Measurements from ENCODE around the gene RLN1.
"Not testable (repeated sequence)": the region's sequence is repeated elsewhere in the genome, so short reads cannot be mapped to it uniquely, and the experiment has no call there.

The RLN1 gene, protein sequence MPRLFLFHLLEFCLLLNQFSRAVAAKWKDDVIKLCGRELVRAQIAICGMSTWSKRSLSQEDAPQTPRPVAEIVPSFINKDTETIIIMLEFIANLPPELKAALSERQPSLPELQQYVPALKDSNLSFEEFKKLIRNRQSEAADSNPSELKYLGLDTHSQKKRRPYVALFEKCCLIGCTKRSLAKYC

DNA sequence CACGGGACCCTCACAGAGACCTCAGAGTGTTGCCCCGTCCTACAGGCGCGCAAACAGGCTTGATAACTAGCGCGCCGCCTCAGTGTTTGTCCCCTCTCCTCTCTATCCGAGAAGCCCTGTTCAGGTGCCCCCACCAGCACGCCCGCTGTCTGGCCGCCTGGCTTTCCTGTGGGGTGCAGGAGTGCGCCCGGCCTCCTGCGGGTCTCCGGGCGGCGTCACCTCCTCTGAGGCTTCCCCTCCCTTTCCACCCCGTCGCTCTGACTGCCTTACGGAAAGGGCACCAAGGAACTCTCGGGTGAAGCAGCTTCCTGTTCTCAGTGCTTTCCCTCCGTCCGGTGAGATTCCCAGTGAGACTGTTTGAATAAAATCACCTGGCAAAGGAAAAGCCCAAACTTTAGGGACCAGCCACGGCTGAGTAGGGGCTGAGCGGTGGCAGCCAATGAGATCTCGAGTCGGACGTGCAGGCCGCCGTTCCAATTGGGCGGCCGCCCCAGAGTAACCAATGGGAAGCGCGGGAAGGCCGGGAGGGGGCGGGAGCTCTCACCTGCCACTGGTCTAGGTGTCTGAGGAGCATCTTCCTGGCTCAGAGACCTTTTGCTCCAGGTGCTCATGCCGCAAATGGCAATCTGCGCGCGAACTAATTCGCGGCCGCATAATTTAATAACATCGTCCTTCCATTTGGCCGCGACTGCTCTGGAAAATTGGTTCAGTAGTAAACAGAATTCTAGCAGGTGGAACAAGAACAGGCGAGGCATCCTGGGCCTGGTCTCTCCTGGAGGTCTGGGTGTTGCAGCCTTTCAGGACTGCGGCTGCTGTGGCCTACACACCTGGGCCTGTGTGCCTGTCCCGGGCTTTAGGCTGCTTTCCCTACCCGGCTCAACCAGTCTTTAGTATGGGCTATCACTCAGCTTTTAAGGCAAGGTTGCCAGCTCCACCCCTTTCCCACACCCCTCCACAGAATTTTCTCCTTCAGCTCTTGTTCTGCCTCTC is at the start of gene RLN1:
RLN1 (minus strand) TSS at position 885 of the 990 bp plus-strand sequence; CDS start at position 755, 130 bp downstream.
- in situ Hi-C loops (cut with HindIII; ENCODE audit: low sequenced_read_pairs) = not testable (repeated sequence)

DNA sequence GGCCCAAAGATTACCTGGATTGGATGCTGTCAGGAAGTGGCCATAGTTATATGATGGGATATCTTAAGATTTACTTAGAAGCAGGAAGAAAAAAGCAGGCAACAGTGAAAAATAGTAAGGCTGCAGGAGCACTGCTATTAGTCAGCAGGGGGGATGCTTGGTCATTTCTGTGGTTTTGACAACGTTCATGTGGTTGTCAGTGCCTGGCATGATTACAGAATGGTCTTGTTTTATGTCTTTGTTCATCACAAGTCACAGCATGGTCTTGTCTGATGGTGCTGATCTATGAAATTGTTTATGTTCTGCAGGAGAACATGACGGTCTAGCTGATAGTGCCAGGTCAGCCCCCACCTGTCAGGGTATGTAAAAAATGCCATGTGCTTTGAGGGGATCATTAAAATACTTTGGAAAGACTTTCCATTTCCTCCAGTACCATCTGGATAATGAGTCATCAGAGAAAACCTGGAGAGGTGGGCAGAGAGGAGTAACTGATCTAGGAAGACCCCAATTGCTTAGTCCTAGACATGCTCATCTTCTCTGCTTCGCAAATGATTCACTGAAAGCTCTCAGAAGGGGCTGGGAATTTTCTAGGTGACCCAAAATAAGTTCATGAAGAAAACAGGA is 49.5 kb upstream of the RLN1 start:
- in situ Hi-C loops (cut with HindIII; ENCODE audit: low sequenced_read_pairs) = no loop called here

DNA sequence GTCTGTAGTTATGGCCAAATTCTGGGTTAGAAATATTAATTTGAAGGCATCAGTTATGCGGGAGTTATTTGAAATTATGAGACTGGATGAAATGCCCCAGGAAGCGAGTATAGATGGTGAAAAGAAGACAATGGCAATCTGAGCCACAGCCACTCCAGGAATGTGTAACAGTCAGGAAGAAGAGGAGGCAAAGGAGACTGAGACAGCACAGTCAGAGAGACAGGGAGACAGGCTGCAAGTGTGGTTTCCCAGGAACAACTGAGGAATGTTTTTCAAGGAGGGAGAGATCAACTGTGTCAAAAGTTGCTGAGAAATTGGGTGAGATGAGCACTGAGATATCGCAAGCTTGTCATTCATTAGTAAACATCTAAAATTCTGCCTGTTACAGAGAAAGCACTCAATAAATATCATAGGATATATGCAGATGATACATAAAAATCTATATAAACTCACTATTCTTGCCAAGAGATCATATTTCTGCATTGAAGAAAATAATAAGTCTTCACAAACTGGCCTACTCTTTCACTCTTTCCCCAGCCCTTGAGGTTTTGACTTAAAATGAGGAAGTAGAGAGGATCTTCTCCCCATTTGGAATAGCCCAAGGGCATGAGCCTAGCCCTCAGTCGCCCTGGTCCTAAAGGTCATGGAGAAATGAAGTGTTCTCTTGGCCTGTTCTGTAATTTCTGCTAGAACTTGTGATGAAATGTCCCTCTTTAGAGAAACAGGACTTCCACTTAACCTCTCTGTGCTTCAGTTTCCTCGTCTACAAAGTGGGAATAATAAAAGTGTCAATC is 48.5 kb upstream of the RLN1 start:
- in situ Hi-C loops (cut with HindIII; ENCODE audit: low sequenced_read_pairs) = no loop called here

DNA sequence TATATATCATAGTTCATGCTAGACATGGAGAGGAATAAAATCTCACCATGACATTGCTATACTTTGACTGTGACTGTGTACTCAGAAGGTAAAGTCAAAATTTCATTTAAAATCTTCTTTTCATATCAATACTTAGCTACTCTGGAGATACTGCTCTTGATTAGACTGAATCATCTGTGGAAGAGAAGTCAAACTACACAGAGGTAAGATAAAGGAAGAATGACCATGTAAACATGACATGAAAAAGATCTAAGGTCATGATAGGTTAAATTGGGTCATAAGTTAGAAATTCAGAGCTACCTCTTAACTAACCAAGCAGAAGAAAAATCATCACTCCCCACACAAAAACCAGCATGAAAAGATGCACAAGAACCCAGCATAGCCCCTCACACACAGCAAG is 44.8 kb upstream of the RLN1 start:
- in situ Hi-C loops (cut with HindIII; ENCODE audit: low sequenced_read_pairs) = no loop called here

DNA sequence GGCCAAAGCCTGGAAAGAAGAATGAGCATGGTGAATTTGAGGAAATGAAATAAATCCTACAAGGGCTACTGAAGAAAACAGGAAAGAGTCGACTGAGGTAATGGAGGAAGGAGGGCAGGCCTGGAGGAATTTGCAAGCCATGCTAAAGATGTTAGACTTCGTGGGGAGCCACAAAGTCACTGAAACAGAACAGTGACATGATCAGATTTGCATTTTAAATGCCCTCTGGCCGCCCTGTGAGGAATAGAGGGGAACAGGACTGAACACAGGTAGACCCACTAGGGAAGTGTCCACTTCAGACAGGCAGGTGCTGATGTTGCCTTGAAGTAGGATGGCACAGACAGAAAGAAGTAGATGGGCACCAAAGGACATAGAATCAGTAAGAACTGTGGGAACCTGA is 42.8 kb upstream of the RLN1 start:
- in situ Hi-C loops (cut with HindIII; ENCODE audit: low sequenced_read_pairs) = no loop called here

DNA sequence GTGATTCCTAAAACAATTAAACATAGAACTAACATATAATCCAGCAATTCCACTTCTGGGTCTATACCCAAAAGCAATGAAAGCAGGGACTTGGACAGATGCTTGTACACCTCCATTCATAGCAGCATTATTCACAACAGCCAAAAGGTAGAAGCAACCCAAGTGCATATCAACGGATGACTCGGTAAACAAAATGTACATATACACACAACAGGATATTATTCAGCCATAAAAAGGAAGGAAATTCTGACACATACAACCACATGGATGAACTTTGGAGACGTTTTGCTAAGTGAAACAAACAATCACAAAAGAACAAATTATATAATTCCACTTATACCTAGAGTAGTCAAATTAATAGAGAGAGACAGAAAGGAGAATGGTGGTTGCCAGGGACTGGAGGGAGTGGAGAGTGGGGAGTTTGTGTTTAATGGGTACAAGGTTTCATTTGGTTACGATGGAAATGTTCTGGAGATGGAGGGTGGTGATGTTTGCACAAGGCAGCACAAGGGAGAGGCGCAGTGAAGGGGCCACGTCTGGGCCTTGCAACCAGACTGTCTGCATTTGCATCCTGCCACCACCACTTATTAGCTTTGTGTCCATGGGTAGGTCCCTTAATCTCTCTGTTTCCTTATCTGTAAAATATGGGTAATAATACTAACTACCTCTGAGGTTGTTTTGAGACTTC is 36.3 kb upstream of the RLN1 start:
- in situ Hi-C loops (cut with HindIII; ENCODE audit: low sequenced_read_pairs) = no loop called here

DNA sequence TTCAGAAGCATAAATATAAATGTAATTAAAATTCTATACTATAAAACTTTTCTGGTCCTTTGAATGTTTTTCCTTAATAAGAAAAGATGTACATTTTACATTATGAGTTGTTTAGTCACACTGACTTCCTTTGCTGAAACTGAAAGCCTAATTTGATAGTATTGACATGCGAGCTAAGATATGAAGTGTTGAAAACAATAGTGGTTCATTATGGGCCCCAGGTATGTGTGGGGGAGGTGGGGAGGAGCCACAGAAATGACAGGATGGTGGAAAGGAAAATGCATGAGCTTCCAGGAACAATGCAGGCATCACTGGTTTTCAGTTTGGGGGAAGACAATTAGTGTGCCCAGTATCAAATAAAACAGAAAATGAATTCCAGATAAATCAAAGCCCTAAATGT is 35.4 kb upstream of the RLN1 start:
- in situ Hi-C loops (cut with HindIII; ENCODE audit: low sequenced_read_pairs) = no loop called here

DNA sequence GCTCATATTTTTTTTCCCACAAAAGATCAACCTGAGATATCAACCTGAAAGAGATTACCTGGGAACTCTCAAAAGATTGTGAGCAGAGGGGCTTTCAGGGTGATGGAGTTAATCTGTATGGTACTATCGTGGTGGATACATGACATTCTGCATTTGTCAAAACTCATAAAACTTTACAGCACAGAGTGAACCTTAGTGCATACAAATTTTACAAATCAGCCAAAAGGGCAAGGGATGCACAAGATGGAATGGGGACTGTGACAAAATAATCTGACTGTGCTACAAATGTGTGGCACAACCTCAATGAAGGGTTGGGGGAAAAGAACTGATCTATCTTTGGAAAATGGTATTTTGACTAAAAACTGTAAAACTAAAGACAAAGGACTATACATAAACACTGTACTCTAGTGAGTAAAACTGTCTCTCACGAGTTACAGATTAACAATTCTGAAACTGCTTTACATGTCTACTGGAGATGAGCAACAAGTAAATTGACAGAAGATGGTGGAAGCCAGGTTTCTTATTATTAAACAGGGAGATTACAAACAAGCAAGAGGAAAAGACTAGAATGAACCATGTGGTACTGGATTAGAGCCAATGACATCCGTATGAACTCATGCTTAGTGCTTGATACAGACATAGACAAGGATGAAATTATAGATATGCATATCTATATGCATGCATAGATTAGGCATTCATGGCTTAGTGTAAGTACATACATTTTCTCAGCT is 24.8 kb upstream of the RLN1 start:
- in situ Hi-C loops (cut with HindIII; ENCODE audit: low sequenced_read_pairs) = no loop called here

DNA sequence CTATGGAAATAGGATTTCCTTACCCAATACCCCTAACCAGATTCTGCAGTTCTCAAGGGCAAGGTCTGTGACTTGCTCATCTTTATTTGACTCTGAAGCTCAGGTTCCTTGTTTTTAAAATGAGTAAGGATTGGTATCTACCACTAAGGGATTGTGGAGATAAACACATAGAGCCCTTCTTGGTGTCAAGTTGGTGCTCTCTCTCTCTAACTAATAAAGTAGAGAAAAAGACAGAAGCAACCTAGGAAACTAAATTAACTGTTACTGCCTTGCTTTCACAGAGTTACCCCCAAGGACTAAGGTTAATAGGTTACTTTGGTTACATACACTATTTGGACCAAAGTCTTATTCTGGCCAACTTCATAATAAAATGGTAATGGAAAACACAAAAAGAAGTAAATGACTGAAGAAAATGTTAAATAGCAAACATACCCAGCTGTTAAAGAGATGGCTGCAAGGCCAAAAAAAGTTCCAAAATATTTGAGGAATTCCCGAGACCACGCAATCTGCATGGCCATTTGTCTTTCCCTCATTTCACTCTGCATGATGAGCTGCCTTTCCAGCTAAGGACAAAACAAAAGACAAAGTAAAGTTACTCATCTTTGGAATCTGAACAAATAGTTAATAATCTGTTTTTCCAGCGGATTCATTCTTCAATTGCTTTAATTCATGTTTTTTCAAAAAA is 21.8 kb upstream of the RLN1 start:
- in situ Hi-C loops (cut with HindIII; ENCODE audit: low sequenced_read_pairs) = no loop called here

DNA sequence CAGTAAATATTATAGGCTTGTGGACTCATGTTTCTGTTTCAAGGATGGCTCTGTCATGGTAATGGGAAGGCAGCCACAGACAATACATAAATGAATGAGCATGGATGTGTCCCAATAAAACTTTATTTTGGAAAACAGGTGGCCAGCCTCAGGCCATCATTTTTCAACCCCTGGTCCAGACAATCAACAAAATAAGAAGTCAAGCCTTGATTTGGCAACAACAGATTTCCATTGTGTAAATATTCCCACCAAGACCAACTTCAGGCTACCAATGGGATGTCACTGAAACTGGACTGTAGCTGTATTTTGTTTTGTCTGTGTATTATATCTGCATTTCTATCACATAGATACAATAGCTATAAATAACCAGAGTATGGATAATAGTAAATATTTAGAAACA is 20.7 kb upstream of the RLN1 start:
- in situ Hi-C loops (cut with HindIII; ENCODE audit: low sequenced_read_pairs) = no loop called here

DNA sequence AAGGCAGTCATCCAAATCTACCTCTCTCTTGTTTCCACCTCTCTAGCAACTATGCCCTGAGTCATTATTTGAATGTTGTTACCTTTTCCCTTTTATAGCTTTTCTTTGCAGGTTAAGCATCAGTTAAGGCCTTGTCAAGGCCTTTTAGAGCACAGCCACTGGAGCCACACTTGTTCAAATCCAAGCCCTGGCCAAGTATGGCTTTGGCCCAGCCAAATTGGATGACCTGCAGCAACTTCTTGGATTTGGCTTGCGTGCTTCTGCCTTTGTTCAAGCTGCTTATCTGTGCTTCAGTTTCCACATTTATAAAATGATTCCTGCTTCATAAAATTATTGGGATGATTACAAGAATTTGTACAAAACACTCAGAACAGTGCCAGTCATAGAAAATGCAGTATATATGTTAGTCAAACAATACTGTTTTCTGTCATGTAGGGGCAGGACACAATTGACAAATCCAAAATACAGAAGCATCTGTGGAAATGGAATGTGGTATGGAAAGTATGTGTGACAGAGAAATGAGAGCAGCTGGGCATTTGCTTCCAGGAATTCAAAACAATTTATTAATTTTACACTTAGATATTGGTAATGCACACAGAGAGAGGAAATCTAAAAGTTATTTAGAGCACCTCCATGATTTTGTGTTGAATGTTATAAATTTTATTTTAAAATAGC is 17.9 kb upstream of the RLN1 start:
- in situ Hi-C loops (cut with HindIII; ENCODE audit: low sequenced_read_pairs) = no loop called here

DNA sequence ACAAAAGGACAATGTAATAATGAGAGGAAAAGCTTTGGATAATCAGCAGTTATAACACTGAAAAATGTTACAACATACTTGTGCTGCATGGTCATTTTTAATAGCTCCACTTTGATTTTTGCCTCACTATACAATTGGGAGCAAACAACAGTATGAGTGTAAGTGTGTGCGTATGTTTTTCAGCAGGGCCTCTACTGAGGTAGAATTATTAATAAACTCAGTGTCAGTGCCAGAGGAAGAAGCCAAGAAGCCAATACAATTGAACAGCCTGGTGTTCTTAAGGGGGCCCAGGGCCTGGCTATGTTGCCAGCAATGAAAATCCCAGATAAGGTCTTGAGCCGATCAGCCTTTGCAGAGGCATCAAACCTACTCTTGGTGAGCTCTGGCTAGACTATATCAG is 16.1 kb upstream of the RLN1 start:
- in situ Hi-C loops (cut with HindIII; ENCODE audit: low sequenced_read_pairs) = no loop called here

DNA sequence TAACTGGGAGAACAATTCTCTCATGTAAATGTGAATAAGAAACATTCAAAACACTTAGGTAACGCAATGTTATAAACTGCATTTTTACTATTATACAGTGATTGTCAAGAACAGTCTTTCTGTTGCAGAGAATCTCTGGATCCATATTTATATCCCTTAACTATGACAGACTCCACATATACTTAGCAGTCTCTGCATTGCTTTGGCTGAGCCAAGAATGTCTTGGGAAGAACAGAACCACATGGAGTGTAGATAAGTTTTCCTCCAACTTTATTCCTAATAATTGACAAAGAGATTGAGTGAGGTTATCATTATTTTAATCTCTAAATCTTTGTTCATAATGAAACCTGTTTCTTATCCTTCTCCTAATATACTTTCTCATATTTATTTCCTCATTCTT is 15.6 kb upstream of the RLN1 start:
- in situ Hi-C loops (cut with HindIII; ENCODE audit: low sequenced_read_pairs) = no loop called here

DNA sequence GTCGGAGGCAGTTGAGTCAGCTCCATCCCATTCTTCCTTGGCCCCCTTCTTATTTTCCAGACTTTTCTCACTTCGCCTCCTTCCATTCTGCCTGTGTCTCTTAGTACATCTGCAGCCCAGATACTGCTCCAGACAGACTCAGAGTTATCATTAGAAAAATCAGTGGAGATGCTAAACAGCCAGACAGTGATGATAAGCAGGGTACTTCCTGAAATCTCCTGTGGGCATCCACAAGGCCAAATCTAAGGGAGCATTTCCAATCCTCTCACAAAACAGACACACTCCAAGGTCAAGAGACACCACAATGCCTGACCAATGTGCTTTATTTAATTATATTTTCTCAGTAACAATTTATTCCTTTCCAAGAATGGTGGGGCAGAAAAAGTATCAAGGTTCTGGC is 14.5 kb upstream of the RLN1 start:
- in situ Hi-C loops (cut with HindIII; ENCODE audit: low sequenced_read_pairs) = no loop called here

DNA sequence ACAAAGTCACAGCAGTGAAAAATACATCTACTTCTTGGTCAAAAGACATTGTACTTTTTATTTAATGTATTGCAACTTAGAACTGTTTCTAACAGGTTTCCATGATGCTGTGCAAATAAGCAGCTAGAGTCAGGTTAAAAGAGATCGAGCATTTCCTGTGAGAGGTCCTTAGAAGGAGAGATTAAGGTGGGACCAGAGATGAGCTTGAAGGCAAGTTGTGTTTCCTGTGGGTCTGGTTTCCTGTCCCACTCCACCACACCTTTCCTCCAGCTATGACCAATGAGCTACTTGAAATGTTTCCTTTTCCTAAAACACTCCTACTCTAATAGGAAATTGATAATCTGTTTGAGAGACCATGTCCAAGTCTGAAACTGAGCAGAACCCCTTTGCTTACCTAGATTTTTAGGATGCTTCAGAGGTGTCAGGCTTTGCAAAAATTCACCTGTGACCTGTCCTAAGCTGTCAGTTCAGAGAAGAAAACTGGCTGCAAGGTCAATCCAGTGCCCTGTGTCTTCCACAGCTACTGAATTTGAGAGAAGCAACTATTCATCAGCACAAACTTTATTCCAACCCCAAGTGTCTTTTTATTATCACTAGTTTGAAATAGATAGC is 13.1 kb upstream of the RLN1 start:
- in situ Hi-C loops (cut with HindIII; ENCODE audit: low sequenced_read_pairs) = no loop called here

DNA sequence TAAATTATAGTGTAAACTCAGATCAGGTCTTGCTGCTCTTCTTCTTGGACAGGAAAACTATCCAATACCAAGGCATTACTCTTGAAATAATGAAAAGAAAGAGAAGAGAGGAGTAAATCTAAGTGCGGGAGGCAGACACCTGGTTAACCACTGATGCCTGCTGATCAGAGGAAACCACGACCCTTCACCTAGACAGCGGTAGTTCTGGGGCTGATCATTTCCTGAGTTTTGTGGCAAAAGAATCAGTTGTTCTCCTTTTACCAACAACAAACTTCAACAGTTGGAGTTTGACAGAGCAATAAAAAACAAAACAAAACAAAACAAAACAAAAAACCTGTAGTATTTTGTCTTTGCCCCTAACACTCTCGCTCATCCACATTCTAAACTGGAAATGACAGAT is 3.0 kb downstream of the RLN1 start:
- in situ Hi-C loops (cut with HindIII; ENCODE audit: low sequenced_read_pairs) = no loop called here

DNA sequence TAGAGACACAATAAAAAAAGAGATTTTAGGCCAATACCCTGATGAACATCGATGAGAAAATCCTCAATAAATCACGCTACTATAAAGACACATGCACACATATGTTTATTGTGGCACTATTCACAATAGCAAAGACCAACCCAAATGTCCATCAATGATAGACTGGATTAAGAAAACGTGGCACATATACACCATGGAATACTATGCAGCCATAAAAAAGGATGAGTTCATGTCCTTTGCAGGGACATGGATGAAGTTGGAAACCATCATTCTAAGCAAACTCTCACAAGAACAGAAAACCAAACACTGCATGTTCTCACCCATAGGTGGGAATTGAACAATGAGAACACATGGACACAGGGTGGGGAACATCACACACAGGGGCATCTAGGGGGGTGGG is 8.4 kb downstream of the RLN1 start:
- in situ Hi-C loops (cut with HindIII; ENCODE audit: low sequenced_read_pairs) = not testable (repeated sequence)

DNA sequence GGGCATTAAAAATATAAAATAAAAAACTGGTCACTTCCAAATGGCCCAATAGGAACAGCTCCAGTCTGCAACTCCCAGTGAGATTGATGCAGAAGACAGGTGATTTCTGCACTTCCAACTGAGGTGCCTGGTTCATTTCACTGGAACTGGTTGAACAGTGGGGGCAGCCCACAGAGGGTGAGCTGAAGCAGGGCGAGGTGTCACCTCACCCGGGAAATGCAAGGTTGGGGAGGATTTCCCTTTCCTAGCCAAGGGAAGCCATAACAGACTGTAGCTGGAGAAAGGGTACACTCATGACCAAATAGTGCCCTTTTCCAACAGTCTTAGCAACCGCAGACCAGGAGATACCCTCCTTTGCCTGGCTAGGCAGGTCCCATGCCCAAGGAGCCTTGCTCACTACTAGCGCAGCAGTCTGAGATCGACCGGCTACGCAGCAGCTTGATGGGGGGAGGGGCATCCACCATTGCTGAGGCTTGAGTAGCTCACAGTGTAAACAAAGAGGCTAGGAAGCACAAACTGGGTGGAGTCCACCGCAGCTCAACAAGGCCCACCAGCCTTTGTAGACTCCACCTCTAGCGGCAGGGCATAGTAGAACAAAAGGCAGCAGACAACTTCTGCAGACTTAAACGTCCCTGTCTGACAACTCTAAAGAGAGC is 12.7 kb downstream of the RLN1 start:
- in situ Hi-C loops (cut with HindIII; ENCODE audit: low sequenced_read_pairs) = no loop called here

Data from DLD1 (cell line).